Measurements from ENCODE around the gene ANTXR1.

GRCh38 chr2:69170661-69171060 is 157.7 kb downstream of the ANTXR1 start:
- TF ChIP-seq EZH2 (IDR thresholded peaks at IDR 0.05) (no peak), YY1 (IDR thresholded peaks at IDR 0.05; ENCODE audit: extremely low read depth, insufficient replicate concordance, low read depth, low read length) (no peak), EGR1 (IDR thresholded peaks at IDR 0.05; ENCODE audit: low read depth) (no peak), CTCF (IDR thresholded peaks at IDR 0.05 in 2 of 3, conservative IDR thresholded peaks at IDR 0.05 in 1 of 3; ENCODE audit: borderline replicate concordance in 1 of 3, insufficient read depth in 1 of 3, low read depth in 2 of 3, low read length in 2 of 3) (no peak), SP1 (IDR thresholded peaks at IDR 0.05; ENCODE audit: low read depth) (no peak), POLR2A (IDR thresholded peaks at IDR 0.05; ENCODE audit: borderline replicate concordance, extremely low read depth, insufficient read depth, insufficient read length) (no peak)

Data from HCT116 (cell line).